Thyroid gland (tissue), 4 donors: ENCODE measurements around the gene APBB1IP.

Experiments used
- POLR2A ChIP-seq, 2 donors: fragments of 450-650 bp; IDR thresholded peaks; one replicate each; pipeline ENCODE4 v1.6.1; 2017; ENCODE audit warnings: antibody characterized with exemption in 2 of 2, mild to moderate bottlenecking in 2 of 2, moderate library complexity in 1 of 2
- TF ChIP-seq, protein P1 (sequence below), 6 experiments: fragments of 200-600 bp in 3 of 6; fragments of 450-650 bp in 3 of 6; sonication (generic) in 3 of 6; IDR thresholded peaks; one replicate each; pipeline ENCODE4 v1.5.1; 2016 to 2019; ENCODE audit warnings: antibody characterized with exemption in 6 of 6, mild to moderate bottlenecking in 2 of 6, inconsistent platforms in 1 of 6, moderate library complexity in 1 of 6

DNA sequence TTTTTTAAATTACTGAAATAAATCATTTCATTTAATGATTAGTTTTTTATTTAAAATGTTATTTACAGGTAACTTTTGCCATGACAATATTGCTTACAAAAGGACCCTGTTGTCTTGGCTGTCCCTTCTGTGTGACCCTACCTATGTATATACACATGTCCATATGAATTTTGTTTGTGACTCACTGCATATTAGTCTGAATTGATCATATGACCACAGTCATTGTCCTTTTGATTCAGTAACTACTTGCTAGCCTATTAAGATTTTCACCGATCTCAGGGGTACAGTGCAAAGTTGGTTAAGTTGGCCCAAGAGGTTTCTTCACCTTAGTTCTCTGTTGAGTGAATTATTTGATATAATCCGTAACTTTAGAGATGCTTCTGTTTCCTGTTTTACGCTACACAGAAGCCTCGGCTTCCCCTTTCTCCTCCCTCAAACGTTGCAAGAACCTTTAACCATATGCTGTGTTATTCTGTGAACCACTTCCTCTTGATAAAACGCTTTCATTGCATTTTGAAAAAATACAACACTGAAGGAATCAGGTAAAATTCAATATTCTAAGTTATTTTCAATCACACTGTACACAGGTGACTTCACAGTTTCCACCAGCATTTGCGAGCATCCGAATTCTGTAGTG is 43.9 kb downstream of the APBB1IP start:
- TF ChIP-seq, protein P1, sequence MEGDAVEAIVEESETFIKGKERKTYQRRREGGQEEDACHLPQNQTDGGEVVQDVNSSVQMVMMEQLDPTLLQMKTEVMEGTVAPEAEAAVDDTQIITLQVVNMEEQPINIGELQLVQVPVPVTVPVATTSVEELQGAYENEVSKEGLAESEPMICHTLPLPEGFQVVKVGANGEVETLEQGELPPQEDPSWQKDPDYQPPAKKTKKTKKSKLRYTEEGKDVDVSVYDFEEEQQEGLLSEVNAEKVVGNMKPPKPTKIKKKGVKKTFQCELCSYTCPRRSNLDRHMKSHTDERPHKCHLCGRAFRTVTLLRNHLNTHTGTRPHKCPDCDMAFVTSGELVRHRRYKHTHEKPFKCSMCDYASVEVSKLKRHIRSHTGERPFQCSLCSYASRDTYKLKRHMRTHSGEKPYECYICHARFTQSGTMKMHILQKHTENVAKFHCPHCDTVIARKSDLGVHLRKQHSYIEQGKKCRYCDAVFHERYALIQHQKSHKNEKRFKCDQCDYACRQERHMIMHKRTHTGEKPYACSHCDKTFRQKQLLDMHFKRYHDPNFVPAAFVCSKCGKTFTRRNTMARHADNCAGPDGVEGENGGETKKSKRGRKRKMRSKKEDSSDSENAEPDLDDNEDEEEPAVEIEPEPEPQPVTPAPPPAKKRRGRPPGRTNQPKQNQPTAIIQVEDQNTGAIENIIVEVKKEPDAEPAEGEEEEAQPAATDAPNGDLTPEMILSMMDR (IDR thresholded peaks at IDR 0.05) = no peak
- no peak for TF ChIP-seq POLR2A (IDR thresholded peaks at IDR 0.05)
